ENCODE measurements around the gene AKR1C2.
"Not testable (repeated sequence)": the region's sequence is repeated elsewhere in the genome, so short reads cannot be mapped to it uniquely, and the experiment has no call there.

AKR1C2 gene

GRCh38 chr10:5038101-5038500 is 34.4 kb upstream of the AKR1C2 start:
- Mint-ChIP-seq H3K27me3 (peaks cover 20% of the 10 kb centered on the region), H3K27ac (ENCODE audit: low read depth) (no peak overlapping the region), H3K36me3 (ENCODE audit: insufficient read depth) (no peaks in the 10 kb centered on the region), H3K9me3 (peaks cover 19% of the 10 kb centered on the region), H3K4me3 (no peak overlapping the region), H3K4me1 (no peaks in the 10 kb centered on the region)
- DNase-seq (ENCODE audit: low spot score in 2 of 2) (no peak), ATAC-seq (replicated peaks; ENCODE audit: extremely low read depth, poor library complexity, severe bottlenecking) (no peak)

GRCh38 chr10:5036511-5036910 is 32.9 kb upstream of the AKR1C2 start:
- ATAC-seq (replicated peaks; ENCODE audit: extremely low read depth, poor library complexity, severe bottlenecking) (no peak), DNase-seq (ENCODE audit: low spot score in 2 of 2) (no peak)
- Mint-ChIP-seq H3K27me3 (peaks cover 20% of the 10 kb centered on the region), H3K9me3 (peaks cover 22% of the 10 kb centered on the region), H3K4me3 (no peak overlapping the region), H3K27ac (ENCODE audit: low read depth) (no peak overlapping the region), H3K4me1 (no peaks in the 10 kb centered on the region), H3K36me3 (ENCODE audit: insufficient read depth) (no peaks in the 10 kb centered on the region)

DNA sequence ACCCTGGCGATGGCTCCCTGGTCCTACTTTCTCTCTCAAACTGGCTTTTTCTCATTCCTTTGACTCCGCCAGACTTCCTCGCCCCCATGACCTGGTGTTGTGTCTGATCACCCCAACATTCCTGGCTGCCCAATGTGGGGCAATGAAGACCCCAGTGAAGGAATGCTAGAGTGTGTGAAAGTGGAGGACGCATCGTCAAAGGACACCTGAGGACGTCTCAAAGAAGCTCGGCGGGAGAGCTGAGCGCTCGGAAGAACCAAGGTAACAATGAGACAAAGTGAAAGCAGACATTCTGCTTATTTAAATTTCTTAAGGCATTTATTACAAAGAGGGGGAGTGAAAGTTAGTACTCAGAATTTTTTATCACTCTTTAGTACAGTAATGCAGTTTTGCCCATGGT is 31.7 kb upstream of the AKR1C2 start:
- H3K27ac Mint-ChIP-seq (ENCODE audit: low read depth) = no peak overlapping the region
- no peak overlapping the region for H3K4me3 Mint-ChIP-seq
- peaks cover 20% of the 10 kb centered on the region for H3K27me3 Mint-ChIP-seq
- no peak for DNase-seq (ENCODE audit: low spot score in 2 of 2)
- no peak for ATAC-seq (replicated peaks; ENCODE audit: extremely low read depth, poor library complexity, severe bottlenecking)
- peaks cover 29% of the 10 kb centered on the region for H3K9me3 Mint-ChIP-seq
- no peaks in the 10 kb centered on the region for H3K4me1 Mint-ChIP-seq
- H3K36me3 Mint-ChIP-seq (ENCODE audit: insufficient read depth) = no peaks in the 10 kb centered on the region

GRCh38 chr10:5034588-5034987 is 30.9 kb upstream of the AKR1C2 start:
- Mint-ChIP-seq H3K36me3 (ENCODE audit: insufficient read depth) (no peaks in the 10 kb centered on the region), H3K4me1 (no peaks in the 10 kb centered on the region), H3K27me3 (peaks cover 20% of the 10 kb centered on the region), H3K9me3 (peaks cover 32% of the 10 kb centered on the region), H3K4me3 (no peak overlapping the region), H3K27ac (ENCODE audit: low read depth) (no peak overlapping the region)
- no peak for ATAC-seq (replicated peaks; ENCODE audit: extremely low read depth, poor library complexity, severe bottlenecking)
- DNase-seq (ENCODE audit: low spot score in 2 of 2) = no peak

DNA sequence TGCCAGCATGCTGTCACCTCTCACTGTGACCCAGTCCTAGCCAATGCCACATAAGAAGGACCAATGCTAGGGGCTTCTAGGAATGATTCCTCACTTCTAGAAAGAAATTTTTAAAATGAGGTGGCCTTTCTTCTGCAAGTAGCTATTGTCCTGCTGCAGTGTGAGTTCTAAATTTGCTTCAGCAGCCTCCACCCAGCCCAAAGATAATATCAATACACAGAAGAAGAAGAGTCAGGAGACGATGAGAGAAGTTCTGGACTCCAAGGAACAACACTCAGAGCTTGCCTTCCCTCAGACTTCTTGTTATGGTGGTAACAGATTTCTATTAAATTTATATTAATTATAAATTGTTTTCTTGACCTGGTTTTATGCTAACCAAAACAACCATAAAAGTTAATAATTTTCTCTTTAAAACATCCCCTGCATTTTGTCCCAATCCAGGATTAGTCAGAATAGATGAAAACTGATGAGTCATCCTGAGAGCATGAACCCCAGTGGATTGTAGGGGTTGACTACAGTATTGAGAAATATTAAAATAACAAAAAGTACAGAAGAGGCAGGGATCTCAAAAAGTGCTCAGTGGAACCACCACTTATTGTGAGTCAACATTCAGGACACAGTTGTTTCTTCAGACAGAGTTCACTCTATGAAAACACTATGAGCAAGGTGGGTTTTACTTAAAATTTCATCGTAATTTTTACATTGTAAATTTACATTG is 29.6 kb upstream of the AKR1C2 start:
- no peak for ATAC-seq (replicated peaks; ENCODE audit: extremely low read depth, poor library complexity, severe bottlenecking)
- H3K4me3 Mint-ChIP-seq = no peak overlapping the region

DNA sequence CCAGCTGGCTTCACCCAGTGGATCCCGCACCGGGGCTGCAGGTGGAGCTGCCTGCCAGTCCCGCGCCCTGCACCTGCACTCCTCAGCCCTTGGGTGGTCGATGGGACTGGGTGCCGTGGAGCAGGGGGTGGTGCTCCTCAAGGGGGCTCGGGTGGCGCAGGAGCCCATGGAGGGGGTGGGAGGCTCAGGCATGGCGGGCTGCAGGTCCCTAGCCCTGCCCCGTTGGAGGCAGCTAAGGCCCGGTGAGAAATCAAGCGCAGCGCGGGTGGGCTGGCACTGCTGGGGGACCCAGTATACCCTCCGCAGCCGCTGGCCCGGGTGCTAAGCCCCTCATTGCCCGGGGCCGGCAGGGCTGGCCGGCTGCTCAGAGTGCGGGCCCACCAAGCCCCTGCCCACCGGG is 28.8 kb upstream of the AKR1C2 start:
- not testable (repeated sequence) for H3K36me3 Mint-ChIP-seq (ENCODE audit: insufficient read depth)

More for the DNA sequence above, 29.6 kb upstream of the AKR1C2 start:
- Mint-ChIP-seq H3K9me3 (peaks cover 32% of the 10 kb centered on the region), H3K36me3 (ENCODE audit: insufficient read depth) (no peaks in the 10 kb centered on the region), H3K4me1 (no peaks in the 10 kb centered on the region), H3K27me3 (peaks cover 9% of the 10 kb centered on the region), H3K27ac (ENCODE audit: low read depth) (no peak overlapping the region)
- no peak for DNase-seq (ENCODE audit: low spot score in 2 of 2)

DNA sequence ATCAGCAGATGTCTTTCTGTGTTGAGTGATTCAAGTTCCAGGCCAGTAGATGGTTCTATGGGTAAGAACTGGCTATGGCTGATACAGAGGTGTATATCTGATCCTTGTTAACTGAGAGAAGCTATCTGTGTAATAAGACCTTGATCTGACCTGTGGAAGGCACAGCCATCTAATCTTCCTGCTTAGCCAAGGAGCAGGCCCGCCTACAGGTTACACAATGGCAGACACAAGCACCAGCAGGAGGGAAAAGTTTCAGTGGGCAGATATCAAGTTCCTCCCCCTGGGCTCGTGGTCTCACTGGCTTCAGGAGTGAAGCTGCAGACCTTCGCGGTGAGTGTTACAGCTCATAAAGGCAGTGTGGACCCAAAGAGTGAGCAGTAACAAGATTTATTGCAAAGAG is 27.9 kb upstream of the AKR1C2 start:
- H3K27me3 Mint-ChIP-seq; H3K4me3 Mint-ChIP-seq; ATAC-seq (replicated peaks; ENCODE audit: extremely low read depth, poor library complexity, severe bottlenecking); H3K36me3 Mint-ChIP-seq (ENCODE audit: insufficient read depth); H3K4me1 Mint-ChIP-seq; DNase-seq (ENCODE audit: low spot score in 2 of 2); H3K27ac Mint-ChIP-seq (ENCODE audit: low read depth): not testable (repeated sequence)
- peaks cover 27% of the 10 kb centered on the region for H3K9me3 Mint-ChIP-seq

More for the DNA sequence above, 28.8 kb upstream of the AKR1C2 start:
- H3K4me1 Mint-ChIP-seq; ATAC-seq (replicated peaks; ENCODE audit: extremely low read depth, poor library complexity, severe bottlenecking); H3K27me3 Mint-ChIP-seq; H3K27ac Mint-ChIP-seq (ENCODE audit: low read depth); DNase-seq (ENCODE audit: low spot score in 2 of 2); H3K4me3 Mint-ChIP-seq: not testable (repeated sequence)
- peaks cover 32% of the 10 kb centered on the region for H3K9me3 Mint-ChIP-seq

GRCh38 chr10:5030989-5031388 is 27.3 kb upstream of the AKR1C2 start:
- no peak for DNase-seq (ENCODE audit: low spot score in 2 of 2)
- H3K36me3 Mint-ChIP-seq (ENCODE audit: insufficient read depth) = no peaks in the 10 kb centered on the region
- ATAC-seq (replicated peaks; ENCODE audit: extremely low read depth, poor library complexity, severe bottlenecking) = no peak
- H3K9me3 Mint-ChIP-seq = peaks cover 27% of the 10 kb centered on the region
- H3K27me3 Mint-ChIP-seq = peaks cover 9% of the 10 kb centered on the region
- H3K4me3 Mint-ChIP-seq = no peak overlapping the region
- H3K27ac Mint-ChIP-seq (ENCODE audit: low read depth) = no peak overlapping the region
- no peaks in the 10 kb centered on the region for H3K4me1 Mint-ChIP-seq

GRCh38 chr10:5025461-5025881 is 21.8 kb upstream of the AKR1C2 start:
- not testable (repeated sequence) for DNase-seq (ENCODE audit: low spot score in 2 of 2); H3K9me3 Mint-ChIP-seq; ATAC-seq (replicated peaks; ENCODE audit: extremely low read depth, poor library complexity, severe bottlenecking); H3K4me1 Mint-ChIP-seq; H3K36me3 Mint-ChIP-seq (ENCODE audit: insufficient read depth); H3K4me3 Mint-ChIP-seq; H3K27ac Mint-ChIP-seq (ENCODE audit: low read depth)
- peaks cover 28% of the 10 kb centered on the region for H3K27me3 Mint-ChIP-seq

- no peak for ATAC-seq (replicated peaks; ENCODE audit: extremely low read depth, poor library complexity, severe bottlenecking)
- H3K9me3 Mint-ChIP-seq = no peaks in the 10 kb centered on the region
- H3K36me3 Mint-ChIP-seq (ENCODE audit: insufficient read depth) = no peaks in the 10 kb centered on the region
- H3K4me3 Mint-ChIP-seq = no peak overlapping the region
- H3K27me3 Mint-ChIP-seq = peaks cover 28% of the 10 kb centered on the region
- no peak overlapping the region for H3K27ac Mint-ChIP-seq (ENCODE audit: low read depth)
- DNase-seq (ENCODE audit: low spot score in 2 of 2) = no peak
- no peaks in the 10 kb centered on the region for H3K4me1 Mint-ChIP-seq
These were observed 19.6 kb upstream of the AKR1C2 start for GRCh38 chr10:5023177-5023805.

GRCh38 chr10:5021624-5022290 is 18.1 kb upstream of the AKR1C2 start:
- not testable (repeated sequence) for DNase-seq (ENCODE audit: low spot score in 2 of 2); ATAC-seq (replicated peaks; ENCODE audit: extremely low read depth, poor library complexity, severe bottlenecking); H3K4me3 Mint-ChIP-seq; H3K36me3 Mint-ChIP-seq (ENCODE audit: insufficient read depth); H3K4me1 Mint-ChIP-seq; H3K27ac Mint-ChIP-seq (ENCODE audit: low read depth); H3K9me3 Mint-ChIP-seq
- H3K27me3 Mint-ChIP-seq = peaks cover 27% of the 10 kb centered on the region

GRCh38 chr10:5019770-5020612 is 16.3 kb upstream of the AKR1C2 start:
- H3K9me3 Mint-ChIP-seq; H3K27ac Mint-ChIP-seq (ENCODE audit: low read depth); DNase-seq (ENCODE audit: low spot score in 2 of 2); H3K4me1 Mint-ChIP-seq; ATAC-seq (replicated peaks; ENCODE audit: extremely low read depth, poor library complexity, severe bottlenecking); H3K36me3 Mint-ChIP-seq (ENCODE audit: insufficient read depth); H3K4me3 Mint-ChIP-seq: not testable (repeated sequence)
- peaks cover 12% of the 10 kb centered on the region for H3K27me3 Mint-ChIP-seq

Measured in central memory CD8-positive, alpha-beta T cell (primary cell).